ENCODE data around the gene PXDN.

- no peak for TF ChIP-seq CTCF (IDR thresholded peaks at IDR 0.05)
- TF ChIP-seq POLR2AphosphoS5 (IDR thresholded peaks at IDR 0.05) = no peak
- no peak for TF ChIP-seq POLR2A (IDR thresholded peaks at IDR 0.05)
These were observed 136.2 kb downstream of the PXDN start for GRCh38 chr2:1607971-1608688.

Measured in stomach (tissue), 4 donors.